Hippocampal formation (tissue), 2 donors: ENCODE measurements around the gene DPH5.
"Not testable (repeated sequence)": the region's sequence is repeated elsewhere in the genome, so short reads cannot be mapped to it uniquely, and the experiment has no call there.

Source experiments
- DNase-seq, 2 donors: peaks; one replicate each; lab custom pipeline; 2025; lab: John Stamatoyannopoulos, UW

Gene DPH5

GRCh38 chr1:101025657-101026429, at the start of gene DPH5:
Gene DPH5 (minus strand): TSS chr1:101025784. CDS start chr1:101025443, 341 bp downstream.
- DNase-seq, result peak; percentile 84 to 85

GRCh38 chr1:101073836-101074235, 48.3 kb upstream of the DPH5 start:
- no peak for DNase-seq

- DNase-seq, result no peak
These were observed 45.9 kb upstream of the DPH5 start for GRCh38 chr1:101071470-101071891.

GRCh38 chr1:101069158-101069557, 43.6 kb upstream of the DPH5 start:
- peak in 1 of 2 donors; percentile 42 for DNase-seq

GRCh38 chr1:101066937-101067335, 41.4 kb upstream of the DPH5 start:
- not testable (repeated sequence) for DNase-seq

- no peak for DNase-seq
These were observed 40.8 kb upstream of the DPH5 start for GRCh38 chr1:101066260-101066936.

- DNase-seq, result no peak
These were observed 40.0 kb upstream of the DPH5 start for GRCh38 chr1:101065575-101065974.

GRCh38 chr1:101064697-101065096, 39.1 kb upstream of the DPH5 start:
- DNase-seq, result no peak

- no peak for DNase-seq
These were observed 35.4 kb upstream of the DPH5 start for GRCh38 chr1:101060992-101061391.

- DNase-seq, result no peak
These were observed 34.5 kb upstream of the DPH5 start for GRCh38 chr1:101059945-101060542.

GRCh38 chr1:101055623-101056022, 30.0 kb upstream of the DPH5 start:
- DNase-seq, result no peak

GRCh38 chr1:101051688-101052638, 26.4 kb upstream of the DPH5 start:
- DNase-seq, result no peak

- DNase-seq, result no peak
These were observed 25.3 kb upstream of the DPH5 start for GRCh38 chr1:101050869-101051268.

- no peak for DNase-seq
These were observed 19.2 kb upstream of the DPH5 start for GRCh38 chr1:101044749-101045148.

- no peak for DNase-seq
These were observed 18.7 kb upstream of the DPH5 start for GRCh38 chr1:101044259-101044658.

- no peak for DNase-seq
These were observed 18.2 kb upstream of the DPH5 start for GRCh38 chr1:101043776-101044175.

GRCh38 chr1:101041300-101041699, 15.7 kb upstream of the DPH5 start:
- no peak for DNase-seq

GRCh38 chr1:101040666-101041065, 15.1 kb upstream of the DPH5 start:
- no peak for DNase-seq

- DNase-seq, result no peak
These were observed 13.7 kb upstream of the DPH5 start for GRCh38 chr1:101039245-101039644.

- no peak for DNase-seq
These were observed 11.7 kb upstream of the DPH5 start for GRCh38 chr1:101037316-101037715.

- no peak for DNase-seq
These were observed 7.4 kb upstream of the DPH5 start for GRCh38 chr1:101033017-101033416.

- not testable (repeated sequence) for DNase-seq
These were observed 6.5 kb upstream of the DPH5 start for GRCh38 chr1:101032129-101032528.
